Activated T-cell treated with anti-CD3 and anti-CD28 coated beads, Interleukin-2, amount 50 U/mL, for 4 hours (primary cell): ENCODE measurements around the gene SLK. TPM values are rescaled to one million over a fixed set of nuclear protein-coding genes. Genes with fewer than 3 reads are reported as not detected.

Experiments used
- total RNA-seq, 3 donors: library from RNA; stranded (reverse); gene quantifications; one replicate each; pipeline ENCODE4 v1.2.1, GENCODE V29; 2021

Gene SLK
- total RNA-seq, 3 donors from 2014 or later: 18.8 to 19.8 (median 19.4) TPM

Other genes with a start within 250 kb of the SLK start
- gene SH3PXD2A, start 111.6 kb upstream of the SLK start, total RNA-seq: 1 to 10 TPM; 2.4 to 2.8 (median 2.4) TPM
- 10 to 100 TPM; 10.3 to 12.8 (median 10.4) TPM for gene STN1, start 49.0 kb upstream of the SLK start, total RNA-seq
- under 1 TPM in 1 of 3 donors, not detected in 2; 0.23 TPM for gene COL17A1, start 118.7 kb downstream of the SLK start, total RNA-seq
- gene SFR1, start 155.0 kb downstream of the SLK start, total RNA-seq: 10 to 100 TPM in 2 of 3 donors, 1 to 10 TPM in 1; 9.4 to 12.3 (median 11.9) TPM